MM.1S (cell line): ENCODE measurements around the gene CPS1.

Experiments
- EZH2 ChIP-seq: fragments of 300-600 bp; sonication (generic); optimal IDR thresholded peaks from 2 replicates; pipeline ENCODE3; 2017; ENCODE audit warnings: low read depth, mild to moderate bottlenecking, antibody characterized with exemption, low read length, mixed read lengths
- TF ChIP-seq, protein P1 (sequence below): fragments of 300-600 bp; sonication (generic); IDR thresholded peaks from 2 replicates; pipeline ENCODE4 v1.5.1; 2016; ENCODE audit warnings: antibody characterized with exemption, low read length, mixed read lengths

DNA sequence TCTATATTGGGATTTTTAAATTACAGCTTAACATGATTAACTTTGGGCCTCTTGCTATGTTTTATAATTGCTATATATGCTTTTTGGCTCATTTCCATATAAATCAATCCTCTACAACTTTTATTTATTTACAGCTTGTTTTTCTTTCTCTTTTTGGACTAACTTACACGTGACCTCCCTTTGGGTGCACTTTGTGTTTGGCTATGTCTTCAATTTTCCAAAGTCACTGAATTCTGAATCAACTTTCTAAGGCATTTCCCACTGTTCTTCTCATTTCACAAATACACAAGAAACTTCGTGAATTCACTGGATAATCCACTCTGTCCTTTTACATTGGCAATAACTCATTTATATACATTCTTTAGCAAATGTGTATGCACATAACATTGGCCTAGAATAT is 5.4 kb upstream of the CPS1 start:
- TF ChIP-seq, protein P1, sequence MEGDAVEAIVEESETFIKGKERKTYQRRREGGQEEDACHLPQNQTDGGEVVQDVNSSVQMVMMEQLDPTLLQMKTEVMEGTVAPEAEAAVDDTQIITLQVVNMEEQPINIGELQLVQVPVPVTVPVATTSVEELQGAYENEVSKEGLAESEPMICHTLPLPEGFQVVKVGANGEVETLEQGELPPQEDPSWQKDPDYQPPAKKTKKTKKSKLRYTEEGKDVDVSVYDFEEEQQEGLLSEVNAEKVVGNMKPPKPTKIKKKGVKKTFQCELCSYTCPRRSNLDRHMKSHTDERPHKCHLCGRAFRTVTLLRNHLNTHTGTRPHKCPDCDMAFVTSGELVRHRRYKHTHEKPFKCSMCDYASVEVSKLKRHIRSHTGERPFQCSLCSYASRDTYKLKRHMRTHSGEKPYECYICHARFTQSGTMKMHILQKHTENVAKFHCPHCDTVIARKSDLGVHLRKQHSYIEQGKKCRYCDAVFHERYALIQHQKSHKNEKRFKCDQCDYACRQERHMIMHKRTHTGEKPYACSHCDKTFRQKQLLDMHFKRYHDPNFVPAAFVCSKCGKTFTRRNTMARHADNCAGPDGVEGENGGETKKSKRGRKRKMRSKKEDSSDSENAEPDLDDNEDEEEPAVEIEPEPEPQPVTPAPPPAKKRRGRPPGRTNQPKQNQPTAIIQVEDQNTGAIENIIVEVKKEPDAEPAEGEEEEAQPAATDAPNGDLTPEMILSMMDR, result no peak
- TF ChIP-seq EZH2, result no peak
